Left ventricle myocardium inferior (tissue), 1 donor: ENCODE data around the gene CHCHD6. TPM values are rescaled to one million over a fixed set of nuclear protein-coding genes. Genes with fewer than 3 reads are reported as not detected.

Experiments used
- DNase-seq: peaks from one replicate; pipeline ENCODE4 v3.0.0-alpha.2; 2020
- H3K27ac ChIP-seq: fragments of 200-600 bp; replicated peaks from 2 replicates; pipeline ENCODE4 v1.8.0; 2021
- H3K27me3 ChIP-seq: fragments of 200-600 bp; 2 replicates; pipeline ENCODE4 v1.8.0; 2021; ENCODE audit warnings: low read depth
- H3K36me3 ChIP-seq: fragments of 200-600 bp; 2 replicates; pipeline ENCODE4 v1.8.0; 2021
- H3K4me1 ChIP-seq: fragments of 200-600 bp; 2 replicates; pipeline ENCODE4 v1.8.0; 2021
- H3K4me3 ChIP-seq: fragments of 200-600 bp; 2 replicates; pipeline ENCODE4 v1.8.0; 2021; ENCODE audit warnings: mild to moderate bottlenecking, moderate library complexity
- H3K9me3 ChIP-seq: fragments of 200-600 bp; replicated peaks from 2 replicates; pipeline ENCODE4 v1.8.0; 2021
- intact Hi-C: fragments of 100-400 bp; cut with micrococcal nuclease; formaldehyde crosslinking; loops from one replicate; pipeline ENCODE4 v1.11.0; 2022
- total RNA-seq: library from RNA; stranded (reverse); fragmentation: NEBNext Ultra II Directional; extraction: Animal tissue kit (Norgen Biotek cat#: 25700); gene quantifications from one replicate; pipeline ENCODE4 v1.2.1, GENCODE V29; 2021
- TF ChIP-seq, protein P1 (sequence below): fragments of 200-600 bp; IDR thresholded peaks from 2 replicates; pipeline ENCODE4 v1.8.0; 2021; ENCODE audit warnings: antibody characterized with exemption, mild to moderate bottlenecking, borderline replicate concordance
- donor health status: DM: no; HTN: yes; CAD: no; lungs with severe emphysema.

CHCHD6 gene
- total RNA-seq, 1 donor from 2014 or later, result 10.1 TPM

DNA sequence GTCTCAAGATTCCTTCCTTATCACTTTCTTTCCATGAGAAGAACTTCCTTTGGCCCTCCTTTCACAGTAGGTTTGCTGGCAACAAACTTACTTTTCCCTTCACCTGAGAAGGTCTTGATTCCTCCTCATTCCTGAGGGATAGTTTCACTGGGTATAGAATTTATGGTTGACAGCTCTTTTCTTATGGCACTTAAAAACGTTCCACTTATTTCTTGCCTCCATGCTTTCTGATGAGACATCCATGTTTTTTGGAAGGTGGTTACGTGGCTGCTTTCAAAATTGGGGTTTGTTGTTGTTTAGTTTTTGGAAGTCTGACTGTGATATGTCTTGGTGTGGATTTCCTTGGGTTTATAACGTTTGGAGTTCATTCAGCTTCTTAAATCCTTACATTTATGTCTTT, 270.7 kb downstream of the CHCHD6 start:
- TF ChIP-seq, protein P1, sequence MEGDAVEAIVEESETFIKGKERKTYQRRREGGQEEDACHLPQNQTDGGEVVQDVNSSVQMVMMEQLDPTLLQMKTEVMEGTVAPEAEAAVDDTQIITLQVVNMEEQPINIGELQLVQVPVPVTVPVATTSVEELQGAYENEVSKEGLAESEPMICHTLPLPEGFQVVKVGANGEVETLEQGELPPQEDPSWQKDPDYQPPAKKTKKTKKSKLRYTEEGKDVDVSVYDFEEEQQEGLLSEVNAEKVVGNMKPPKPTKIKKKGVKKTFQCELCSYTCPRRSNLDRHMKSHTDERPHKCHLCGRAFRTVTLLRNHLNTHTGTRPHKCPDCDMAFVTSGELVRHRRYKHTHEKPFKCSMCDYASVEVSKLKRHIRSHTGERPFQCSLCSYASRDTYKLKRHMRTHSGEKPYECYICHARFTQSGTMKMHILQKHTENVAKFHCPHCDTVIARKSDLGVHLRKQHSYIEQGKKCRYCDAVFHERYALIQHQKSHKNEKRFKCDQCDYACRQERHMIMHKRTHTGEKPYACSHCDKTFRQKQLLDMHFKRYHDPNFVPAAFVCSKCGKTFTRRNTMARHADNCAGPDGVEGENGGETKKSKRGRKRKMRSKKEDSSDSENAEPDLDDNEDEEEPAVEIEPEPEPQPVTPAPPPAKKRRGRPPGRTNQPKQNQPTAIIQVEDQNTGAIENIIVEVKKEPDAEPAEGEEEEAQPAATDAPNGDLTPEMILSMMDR, result no peak

DNA sequence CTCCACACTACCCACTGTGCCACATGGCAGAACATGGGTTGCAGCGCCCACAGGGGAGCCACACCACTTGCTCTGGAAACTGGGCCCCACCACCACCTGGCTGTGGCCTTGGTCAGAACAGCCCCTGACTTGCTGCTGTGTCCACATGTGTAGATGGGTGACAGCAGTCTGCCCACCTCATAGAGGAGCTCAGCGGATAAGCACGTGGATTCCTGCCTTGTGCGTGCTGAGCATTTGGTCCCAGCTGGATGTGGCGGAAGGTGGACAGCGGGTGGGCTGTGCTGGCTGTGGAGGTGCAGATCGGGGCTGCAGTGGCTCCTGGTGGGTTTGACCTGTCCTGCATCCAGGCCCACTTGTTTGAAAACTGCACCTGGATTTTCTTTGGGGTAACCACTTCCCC, 272.9 kb downstream of the CHCHD6 start:
- Histone ChIP-seq H3K9me3 (peaks cover 19% of the 10 kb centered on the region), H3K27me3 (peaks cover 24% of the 10 kb centered on the region), H3K36me3 (no peaks in the 10 kb centered on the region), H3K4me1 (peaks cover 2% of the 10 kb centered on the region), H3K27ac (no peak overlapping the region), H3K4me3 (no peak overlapping the region)
- intact Hi-C loops, result loop anchor here (10.0 kb wide), 1 partner anchor 212 kb away; no protein-coding TSS in a partner anchor
- TF ChIP-seq, protein P1, result no peak
- DNase-seq, result no peak

More for the DNA sequence above, 270.7 kb downstream of the CHCHD6 start:
- H3K4me1 ChIP-seq, result no peaks in the 10 kb centered on the region
- H3K9me3 ChIP-seq, result peaks cover 19% of the 10 kb centered on the region
- intact Hi-C loops, result loop anchor here (10.0 kb wide), 1 partner anchor 210 kb away; no protein-coding TSS in a partner anchor
- no peak overlapping the region for H3K4me3 ChIP-seq
- no peak for DNase-seq
- no peak overlapping the region for H3K27ac ChIP-seq
- no peaks in the 10 kb centered on the region for H3K36me3 ChIP-seq
- peaks cover 28% of the 10 kb centered on the region for H3K27me3 ChIP-seq

DNA sequence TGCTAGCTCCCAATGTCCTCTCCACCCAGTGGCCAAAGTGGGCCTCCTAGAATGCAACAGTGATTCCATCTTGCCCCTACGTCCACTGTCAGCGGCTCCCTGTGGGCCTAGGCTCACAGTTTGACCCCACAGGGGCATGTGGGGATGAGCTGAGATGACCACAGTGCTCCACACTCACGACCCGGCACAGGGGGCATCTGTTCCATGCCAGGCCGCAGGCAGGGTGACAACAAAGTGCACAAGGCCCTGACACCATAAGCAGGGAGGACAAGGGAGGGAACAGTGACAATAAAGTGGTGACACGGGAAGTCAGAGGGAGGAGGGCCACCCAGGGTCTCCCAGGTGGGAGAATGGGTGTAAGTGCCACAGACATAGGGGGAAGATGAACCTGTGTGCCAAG, 273.8 kb downstream of the CHCHD6 start:
- intact Hi-C loops, result loop anchor here (10.0 kb wide), 1 partner anchor 213 kb away; no protein-coding TSS in a partner anchor
- DNase-seq, result no peak
- Histone ChIP-seq H3K27ac (no peak overlapping the region), H3K4me3 (no peak overlapping the region), H3K27me3 (peaks cover 15% of the 10 kb centered on the region), H3K9me3 (peaks cover 19% of the 10 kb centered on the region), H3K36me3 (no peaks in the 10 kb centered on the region), H3K4me1 (peaks cover 10% of the 10 kb centered on the region)
- TF ChIP-seq, protein P1, result no peak

DNA sequence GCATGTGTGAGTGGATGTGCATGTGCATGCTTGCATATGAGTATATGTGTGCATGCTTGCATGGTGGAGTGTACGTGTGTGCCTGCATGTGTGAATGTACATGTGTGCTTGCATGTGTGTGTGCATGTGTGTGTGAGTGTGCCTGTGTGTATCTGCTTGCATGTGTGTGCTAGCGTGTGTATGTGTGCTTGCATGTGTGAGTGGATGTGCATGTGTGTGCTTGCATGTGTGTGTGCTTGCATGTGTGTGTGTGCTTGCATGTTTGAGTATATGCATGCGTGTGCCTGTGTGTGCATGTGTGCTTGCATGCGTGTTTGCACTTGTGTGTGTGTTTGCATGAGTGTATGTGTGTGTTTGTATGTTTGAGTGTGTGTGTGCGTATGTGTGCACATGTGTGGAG, 274.3 kb downstream of the CHCHD6 start:
- Histone ChIP-seq H3K9me3 (peaks cover 19% of the 10 kb centered on the region), H3K4me1 (peaks cover 10% of the 10 kb centered on the region), H3K27ac (no peak overlapping the region), H3K4me3 (no peak overlapping the region), H3K27me3 (peaks cover 10% of the 10 kb centered on the region), H3K36me3 (no peaks in the 10 kb centered on the region)
- no peak for DNase-seq
- TF ChIP-seq, protein P1, result no peak
- intact Hi-C loops, result loop anchor here (10.0 kb wide), 1 partner anchor 213 kb away; no protein-coding TSS in a partner anchor

DNA sequence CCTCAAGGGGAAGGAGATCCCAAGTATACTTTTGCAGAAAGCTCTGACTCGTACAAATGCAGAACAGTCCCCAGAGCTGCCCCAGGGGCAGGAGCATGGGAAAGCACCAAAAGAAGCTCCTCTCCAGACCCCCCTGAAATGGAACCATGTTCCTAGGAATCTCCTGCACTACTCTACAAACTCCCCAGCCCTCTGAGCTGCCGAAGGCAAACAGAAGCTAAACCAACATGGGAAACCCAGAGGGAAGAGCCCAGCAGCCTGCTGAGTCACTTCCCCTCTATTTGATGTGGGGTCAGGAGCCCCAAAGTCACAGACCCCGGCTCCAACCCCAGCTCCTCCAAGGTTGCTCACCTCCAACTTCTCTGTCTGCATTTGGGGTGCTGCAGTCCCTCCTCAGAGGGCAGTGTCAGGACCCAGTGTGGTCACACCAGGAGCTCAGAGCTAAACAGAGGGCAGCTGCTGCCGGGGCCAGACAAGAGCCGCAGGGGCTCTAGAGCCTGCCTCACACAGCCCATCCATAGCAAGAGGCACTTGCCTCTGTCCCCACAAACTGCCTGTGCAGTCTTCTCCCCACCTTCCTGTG, 275.1 kb downstream of the CHCHD6 start:
- TF ChIP-seq, protein P1, result no peak
- Histone ChIP-seq H3K9me3 (peaks cover 14% of the 10 kb centered on the region), H3K27me3 (peaks cover 7% of the 10 kb centered on the region), H3K4me1 (peaks cover 17% of the 10 kb centered on the region), H3K4me3 (no peak overlapping the region), H3K27ac (no peak overlapping the region), H3K36me3 (no peaks in the 10 kb centered on the region)
- intact Hi-C loops, result loop anchor here (10.0 kb wide), 1 partner anchor 214 kb away; no protein-coding TSS in a partner anchor
- no peak for DNase-seq
